HEK293T (cell line): ENCODE results near the gene FBXL7.

Source experiments
- ARNT ChIP-seq: fragments of 450-650 bp; IDR thresholded peaks from 2 replicates; pipeline ENCODE4 v1.6.1; 2017; ENCODE audit warnings: mild to moderate bottlenecking
- BHLHE40 ChIP-seq: fragments of 450-650 bp; IDR thresholded peaks from 2 replicates; pipeline ENCODE4 v1.6.1; 2016; ENCODE audit warnings: mild to moderate bottlenecking, moderate library complexity, borderline replicate concordance
- ELF4 ChIP-seq: fragments of 450-650 bp; IDR thresholded peaks from 2 replicates; pipeline ENCODE4 v1.6.1; 2017; ENCODE audit warnings: antibody characterized with exemption
- FOXA1 ChIP-seq: fragments of 450-650 bp; IDR thresholded peaks from 2 replicates; pipeline ENCODE4 v1.6.1; 2016; ENCODE audit warnings: mild to moderate bottlenecking
- SP1 ChIP-seq: fragments of 450-650 bp; IDR thresholded peaks from 2 replicates; pipeline ENCODE4 v1.6.1; 2017
- TARDBP ChIP-seq: fragments of 450-650 bp; IDR thresholded peaks from 2 replicates; pipeline ENCODE4 v1.6.1; 2016
- TF ChIP-seq, protein P1 (sequence below): fragments of 450-650 bp; IDR thresholded peaks from 2 replicates; pipeline ENCODE4 v1.6.1; 2016

DNA sequence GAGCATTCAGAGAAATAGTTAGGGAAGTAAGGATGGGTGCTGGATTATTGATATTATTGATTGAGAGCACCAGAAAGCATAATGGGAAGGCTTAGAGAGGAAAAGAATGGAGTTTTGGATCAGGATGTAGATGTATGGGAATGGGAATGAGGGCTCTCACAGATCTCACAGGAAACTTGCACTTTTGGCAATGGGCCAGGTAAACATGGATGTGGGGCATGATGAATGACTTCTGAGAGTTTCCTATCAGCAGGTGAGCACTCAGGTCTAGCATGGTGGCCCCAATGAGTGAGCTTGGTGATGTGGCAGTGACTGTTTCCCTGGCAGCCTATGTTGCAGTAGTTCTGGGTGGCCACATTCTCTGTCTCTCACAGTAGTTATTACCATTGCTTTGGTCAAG is 283.8 kb downstream of the FBXL7 start:
- TF ChIP-seq BHLHE40 (no peak), ELF4 (no peak), SP1 (no peak), TARDBP (no peak), FOXA1 (no peak), ARNT (no peak)
- TF ChIP-seq, protein P1, sequence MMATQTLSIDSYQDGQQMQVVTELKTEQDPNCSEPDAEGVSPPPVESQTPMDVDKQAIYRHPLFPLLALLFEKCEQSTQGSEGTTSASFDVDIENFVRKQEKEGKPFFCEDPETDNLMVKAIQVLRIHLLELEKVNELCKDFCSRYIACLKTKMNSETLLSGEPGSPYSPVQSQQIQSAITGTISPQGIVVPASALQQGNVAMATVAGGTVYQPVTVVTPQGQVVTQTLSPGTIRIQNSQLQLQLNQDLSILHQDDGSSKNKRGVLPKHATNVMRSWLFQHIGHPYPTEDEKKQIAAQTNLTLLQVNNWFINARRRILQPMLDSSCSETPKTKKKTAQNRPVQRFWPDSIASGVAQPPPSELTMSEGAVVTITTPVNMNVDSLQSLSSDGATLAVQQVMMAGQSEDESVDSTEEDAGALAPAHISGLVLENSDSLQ, result no peak
